Osteocyte (in vitro differentiated cells): ENCODE data around the gene CHTF8. TPM values are rescaled to one million over a fixed set of nuclear protein-coding genes. Genes with fewer than 3 reads are reported as not detected.

Experiments used
- DNase-seq: peaks from one replicate; pipeline ENCODE4 v3.0.0; 2021; ENCODE audit warnings: mixed read lengths; ENCODE audit not compliant: unreplicated experiment; ENCODE audit errors: extremely low spot score
- H3K27ac Mint-ChIP-seq: one replicate; pipeline ENCODE4 v1.8.0; 2021; ENCODE audit warnings: mild to moderate bottlenecking, mixed read lengths; ENCODE audit not compliant: unreplicated experiment
- H3K27me3 Mint-ChIP-seq: one replicate; pipeline ENCODE4 v1.8.0; 2021; ENCODE audit warnings: mixed read lengths; ENCODE audit not compliant: unreplicated experiment
- H3K36me3 Mint-ChIP-seq: one replicate; pipeline ENCODE4 v1.8.0; 2021; ENCODE audit warnings: mixed read lengths; ENCODE audit not compliant: unreplicated experiment
- H3K4me1 Mint-ChIP-seq: one replicate; pipeline ENCODE4 v1.8.0; 2021; ENCODE audit warnings: mixed read lengths; ENCODE audit not compliant: unreplicated experiment
- H3K4me3 Mint-ChIP-seq: one replicate; pipeline ENCODE4 v1.8.0; 2021; ENCODE audit warnings: mild to moderate bottlenecking, moderate library complexity, mixed read lengths; ENCODE audit not compliant: unreplicated experiment
- H3K9me3 Mint-ChIP-seq: one replicate; pipeline ENCODE4 v1.8.0; 2021; ENCODE audit warnings: mixed read lengths; ENCODE audit not compliant: unreplicated experiment
- CTCF ChIP-seq: fragments of 200-600 bp; sonication (generic); IDR thresholded peaks from 2 replicates; pipeline ENCODE4 v1.5.0; 2021; ENCODE audit warnings: antibody characterized with exemption, mild to moderate bottlenecking, moderate library complexity
- total RNA-seq: library from RNA; stranded (reverse); gene quantifications from 2 replicates; pipeline ENCODE4 v1.2.1, GENCODE V29; 2021

The CHTF8 gene
- total RNA-seq, 1 donor from 2014 or later, result 88.0 TPM

GRCh38 chr16:69071036-69071435 lies 61.4 kb downstream of the CHTF8 start:
- Mint-ChIP-seq H3K9me3 (no peaks in the 10 kb centered on the region), H3K4me1 (peaks cover 14% of the 10 kb centered on the region), H3K27me3 (no peaks in the 10 kb centered on the region), H3K4me3 (no peak overlapping the region), H3K27ac (no peak overlapping the region), H3K36me3 (no peaks in the 10 kb centered on the region)
- TF ChIP-seq CTCF, result no peak
- no peak for DNase-seq

- H3K36me3 Mint-ChIP-seq, result no peaks in the 10 kb centered on the region
- DNase-seq, result no peak
- TF ChIP-seq CTCF, result no peak
- H3K27me3 Mint-ChIP-seq, result no peaks in the 10 kb centered on the region
- H3K4me1 Mint-ChIP-seq, result peaks cover 24% of the 10 kb centered on the region
- H3K9me3 Mint-ChIP-seq, result no peaks in the 10 kb centered on the region
- no peak overlapping the region for H3K27ac Mint-ChIP-seq
- H3K4me3 Mint-ChIP-seq, result no peak overlapping the region
These were observed 62.9 kb downstream of the CHTF8 start for GRCh38 chr16:69069504-69069903.

Other genes starting within 250 kb of the CHTF8 start
- 0.89 and 1.6 TPM in 2 replicates for gene HAS3, start 26.9 kb downstream of the CHTF8 start, total RNA-seq
- gene UTP4, start 61 bp upstream of the CHTF8 start, total RNA-seq, result 41.6 and 41.8 TPM in 2 replicates
- 39.6 and 45.6 TPM in 2 replicates for gene SNTB2, start 54.6 kb upstream of the CHTF8 start, total RNA-seq
- gene VPS4A, start 178.8 kb upstream of the CHTF8 start, total RNA-seq, result 33.6 and 34.7 TPM in 2 replicates
- gene PDF, start 198.0 kb upstream of the CHTF8 start, total RNA-seq, result 11.8 and 12.6 TPM in 2 replicates
- gene COG8, start 207.0 kb upstream of the CHTF8 start, total RNA-seq, result 50.8 and 52.3 TPM in 2 replicates
- gene NIP7, start 207.2 kb upstream of the CHTF8 start, total RNA-seq, result 21.1 and 22.7 TPM in 2 replicates
- gene TMED6, start 219.2 kb upstream of the CHTF8 start, total RNA-seq, result 0.40 and 0.94 TPM in 2 replicates